ENCODE results near the gene MBOAT7. TPM values are rescaled to one million over a fixed set of nuclear protein-coding genes. Genes with fewer than 3 reads are reported as not detected.

Gene MBOAT7
- polyA plus RNA-seq, 1 of the 3 experiments (the other 2 are of a cell fraction) = 80.8 TPM

DNA sequence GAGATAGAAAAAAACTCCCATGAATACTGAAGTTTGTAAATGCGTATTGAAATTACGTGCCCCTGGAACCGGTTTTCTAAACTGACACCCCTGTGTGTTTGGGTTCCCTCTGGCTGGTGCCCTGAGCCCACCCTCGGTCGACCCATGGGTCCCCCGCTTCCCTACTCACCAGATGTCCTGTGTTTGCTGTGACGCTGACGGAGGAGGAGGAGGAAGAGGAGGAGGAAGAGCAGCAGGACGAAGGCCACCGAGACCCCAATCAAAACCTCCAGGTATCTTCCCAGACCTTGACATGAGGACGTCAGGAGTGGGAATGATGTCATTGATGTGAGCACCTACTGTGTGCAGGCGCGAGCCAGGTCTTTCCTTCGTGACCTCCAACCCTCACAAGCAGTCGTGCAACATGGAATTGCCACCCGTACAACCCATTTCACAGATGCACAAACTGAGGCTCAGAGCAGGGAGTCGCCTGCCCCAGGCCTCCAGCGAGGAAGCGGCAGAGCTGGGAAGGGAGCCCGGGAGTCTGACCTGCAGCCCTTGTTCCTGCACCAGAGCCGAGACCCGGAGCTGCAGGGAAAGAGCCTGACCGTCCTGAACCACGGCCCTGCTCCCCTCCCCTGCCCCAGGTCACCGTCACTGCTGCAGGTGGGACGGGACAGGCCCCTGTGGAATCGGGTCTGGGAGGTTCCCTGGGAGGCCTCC lies 29.7 kb upstream of the MBOAT7 start:
- no peaks in the 10 kb centered on the region for H3K79me2 ChIP-seq (ENCODE audit: insufficient read depth)
- no peak overlapping the region for H2AFZ ChIP-seq (ENCODE audit: low read depth)
- 93% methylated on average over 20 of the region's 27 CpGs for WGBS (ENCODE audit: low lambda C conversion rate)
- H3K9ac ChIP-seq = no peak overlapping the region
- no peak overlapping the region for H3K27ac ChIP-seq (ENCODE audit: low read depth in 2 of 2, low read length in 1 of 2)
- H3K4me1 ChIP-seq (ENCODE audit: control insufficient read depth in 1 of 2, insufficient read depth in 2 of 2, low read depth in 1 of 2, low read length in 1 of 2) = peaks cover 0 to 6% of the 10 kb centered on the region in 2 experiments; a peak in 1 of 4 replicates
- CTCF ChIA-PET = no interaction called here
- no peaks in the 10 kb centered on the region for H4K20me1 ChIP-seq (ENCODE audit: insufficient read depth)
- no peaks in the 10 kb centered on the region for H3K9me3 ChIP-seq
- POLR2A ChIA-PET = no interaction called here
- H3K27me3 ChIP-seq (ENCODE audit: insufficient read depth) = peaks cover 17% of the 10 kb centered on the region; the same call in 1 of the 2 replicates
- H3K36me3 ChIP-seq (replicated peaks in 1 of 2; ENCODE audit: control insufficient read depth in 1 of 2, insufficient read depth in 2 of 2, low read length in 1 of 2) = no peaks in the 10 kb centered on the region
- no peaks in the 10 kb centered on the region for H3F3A ChIP-seq (replicated peaks; ENCODE audit: insufficient read depth)
- TF ChIP-seq MXI1 (IDR thresholded peaks at IDR 0.05; ENCODE audit: low read depth, low read length) = no peak
- TF ChIP-seq, protein P1, sequence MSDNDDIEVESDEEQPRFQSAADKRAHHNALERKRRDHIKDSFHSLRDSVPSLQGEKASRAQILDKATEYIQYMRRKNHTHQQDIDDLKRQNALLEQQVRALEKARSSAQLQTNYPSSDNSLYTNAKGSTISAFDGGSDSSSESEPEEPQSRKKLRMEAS (IDR thresholded peaks at IDR 0.05; ENCODE audit: low read depth) = no peak
- no peak for TF ChIP-seq ELF1 (IDR thresholded peaks at IDR 0.05)
- TF ChIP-seq, protein P2, sequence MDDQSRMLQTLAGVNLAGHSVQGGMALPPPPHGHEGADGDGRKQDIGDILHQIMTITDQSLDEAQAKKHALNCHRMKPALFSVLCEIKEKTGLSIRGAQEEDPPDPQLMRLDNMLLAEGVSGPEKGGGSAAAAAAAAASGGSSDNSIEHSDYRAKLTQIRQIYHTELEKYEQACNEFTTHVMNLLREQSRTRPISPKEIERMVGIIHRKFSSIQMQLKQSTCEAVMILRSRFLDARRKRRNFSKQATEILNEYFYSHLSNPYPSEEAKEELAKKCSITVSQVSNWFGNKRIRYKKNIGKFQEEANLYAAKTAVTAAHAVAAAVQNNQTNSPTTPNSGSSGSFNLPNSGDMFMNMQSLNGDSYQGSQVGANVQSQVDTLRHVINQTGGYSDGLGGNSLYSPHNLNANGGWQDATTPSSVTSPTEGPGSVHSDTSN (IDR thresholded peaks at IDR 0.05) = no peak
- no peak for TF ChIP-seq FOXJ3 (CRISPR knock-in tag; IDR thresholded peaks at IDR 0.05)
- TF ChIP-seq CHD2 (IDR thresholded peaks at IDR 0.05; ENCODE audit: low read length, partially characterized antibody) = no peak
- TF ChIP-seq MEF2A (IDR thresholded peaks at IDR 0.05; ENCODE audit: borderline replicate concordance, low read depth) = no peak
- no peak for TF ChIP-seq NRF1 (IDR thresholded peaks at IDR 0.05; ENCODE audit: low read depth, low read length)
- no peak for TF ChIP-seq GATA2 (CRISPR knock-in tag; IDR thresholded peaks at IDR 0.05)
- no peak for TF ChIP-seq EP300 (IDR thresholded peaks at IDR 0.05; ENCODE audit: borderline replicate concordance in 1 of 2, low read depth in 1 of 2, low read length in 1 of 2)
- no peak for TF ChIP-seq NFIC (IDR thresholded peaks at IDR 0.05; ENCODE audit: borderline replicate concordance)
- no peak for TF ChIP-seq RAD21 (IDR thresholded peaks at IDR 0.05; ENCODE audit: low read length)
- no peak for TF ChIP-seq POLR2AphosphoS5 (IDR thresholded peaks at IDR 0.05; ENCODE audit: low read depth, low read length)
- no peak for TF ChIP-seq GABPA (IDR thresholded peaks at IDR 0.05; ENCODE audit: low read depth)
- no peak for TF ChIP-seq FOXM1 (IDR thresholded peaks at IDR 0.05; ENCODE audit: low read depth)
- no peak for TF ChIP-seq YY1 (IDR thresholded peaks at IDR 0.05; ENCODE audit: low read depth)
- TF ChIP-seq, protein P3, sequence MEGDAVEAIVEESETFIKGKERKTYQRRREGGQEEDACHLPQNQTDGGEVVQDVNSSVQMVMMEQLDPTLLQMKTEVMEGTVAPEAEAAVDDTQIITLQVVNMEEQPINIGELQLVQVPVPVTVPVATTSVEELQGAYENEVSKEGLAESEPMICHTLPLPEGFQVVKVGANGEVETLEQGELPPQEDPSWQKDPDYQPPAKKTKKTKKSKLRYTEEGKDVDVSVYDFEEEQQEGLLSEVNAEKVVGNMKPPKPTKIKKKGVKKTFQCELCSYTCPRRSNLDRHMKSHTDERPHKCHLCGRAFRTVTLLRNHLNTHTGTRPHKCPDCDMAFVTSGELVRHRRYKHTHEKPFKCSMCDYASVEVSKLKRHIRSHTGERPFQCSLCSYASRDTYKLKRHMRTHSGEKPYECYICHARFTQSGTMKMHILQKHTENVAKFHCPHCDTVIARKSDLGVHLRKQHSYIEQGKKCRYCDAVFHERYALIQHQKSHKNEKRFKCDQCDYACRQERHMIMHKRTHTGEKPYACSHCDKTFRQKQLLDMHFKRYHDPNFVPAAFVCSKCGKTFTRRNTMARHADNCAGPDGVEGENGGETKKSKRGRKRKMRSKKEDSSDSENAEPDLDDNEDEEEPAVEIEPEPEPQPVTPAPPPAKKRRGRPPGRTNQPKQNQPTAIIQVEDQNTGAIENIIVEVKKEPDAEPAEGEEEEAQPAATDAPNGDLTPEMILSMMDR (IDR thresholded peaks at IDR 0.05) = no peak
- TF ChIP-seq, protein P4, sequence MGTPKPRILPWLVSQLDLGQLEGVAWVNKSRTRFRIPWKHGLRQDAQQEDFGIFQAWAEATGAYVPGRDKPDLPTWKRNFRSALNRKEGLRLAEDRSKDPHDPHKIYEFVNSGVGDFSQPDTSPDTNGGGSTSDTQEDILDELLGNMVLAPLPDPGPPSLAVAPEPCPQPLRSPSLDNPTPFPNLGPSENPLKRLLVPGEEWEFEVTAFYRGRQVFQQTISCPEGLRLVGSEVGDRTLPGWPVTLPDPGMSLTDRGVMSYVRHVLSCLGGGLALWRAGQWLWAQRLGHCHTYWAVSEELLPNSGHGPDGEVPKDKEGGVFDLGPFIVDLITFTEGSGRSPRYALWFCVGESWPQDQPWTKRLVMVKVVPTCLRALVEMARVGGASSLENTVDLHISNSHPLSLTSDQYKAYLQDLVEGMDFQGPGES (IDR thresholded peaks at IDR 0.05; ENCODE audit: low read depth, low read length) = no peak
- no peak for TF ChIP-seq RFX5 (IDR thresholded peaks at IDR 0.05; ENCODE audit: low read length)
- no peak for TF ChIP-seq SMC3 (IDR thresholded peaks at IDR 0.05; ENCODE audit: low read depth, low read length)
- no peaks in the 10 kb centered on the region for H3K9me2 ChIP-seq
- H3K4me3 ChIP-seq (ENCODE audit: low read depth in 2 of 2, low read length in 1 of 2) = no peak overlapping the region
- no peak overlapping the region for H3K4me2 ChIP-seq
- no peak for DNase-seq

Measured in SK-N-SH (cell line).